HG03066 (cell line): ENCODE data around the gene TUB.

ENCODE experiments used
- ATAC-seq: cut with Tn5 transposase; IDR thresholded peaks from one replicate; pipeline ENCODE4 v1.9.1; 2021; ENCODE audit warnings: low read depth; ENCODE audit not compliant: unreplicated experiment

The TUB gene

DNA sequence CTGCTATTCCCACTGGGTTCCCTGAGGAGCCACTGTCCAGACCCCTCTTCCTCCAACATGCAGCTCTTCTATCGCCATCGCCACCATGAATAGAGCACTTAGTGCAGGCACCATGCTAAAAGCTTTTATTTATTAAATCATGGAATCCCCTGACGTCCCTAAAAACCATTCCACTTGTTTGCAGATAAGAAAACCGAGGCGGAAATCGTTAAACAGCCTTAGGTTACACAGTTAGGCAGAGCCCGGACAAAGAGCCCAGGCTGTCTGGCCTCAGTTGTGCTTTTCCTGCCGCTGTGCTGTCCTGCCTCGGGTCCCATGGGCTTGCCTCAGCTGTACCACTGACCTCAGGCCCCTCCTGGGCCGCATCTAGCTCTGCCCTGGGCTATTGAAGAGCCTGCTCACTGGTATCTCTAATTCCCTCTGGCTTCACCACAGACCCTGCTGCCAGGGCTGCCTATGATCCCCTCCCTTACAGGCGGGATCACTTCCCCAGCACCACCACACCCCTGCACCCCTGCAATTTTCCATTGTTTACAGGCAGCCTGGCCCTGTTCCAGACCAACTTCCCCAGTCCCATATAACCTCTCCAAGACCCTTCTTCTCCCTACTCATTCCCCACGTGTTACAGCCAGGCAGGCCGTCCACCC is 13.0 kb upstream of the TUB start:
- ATAC-seq, result no peak

DNA sequence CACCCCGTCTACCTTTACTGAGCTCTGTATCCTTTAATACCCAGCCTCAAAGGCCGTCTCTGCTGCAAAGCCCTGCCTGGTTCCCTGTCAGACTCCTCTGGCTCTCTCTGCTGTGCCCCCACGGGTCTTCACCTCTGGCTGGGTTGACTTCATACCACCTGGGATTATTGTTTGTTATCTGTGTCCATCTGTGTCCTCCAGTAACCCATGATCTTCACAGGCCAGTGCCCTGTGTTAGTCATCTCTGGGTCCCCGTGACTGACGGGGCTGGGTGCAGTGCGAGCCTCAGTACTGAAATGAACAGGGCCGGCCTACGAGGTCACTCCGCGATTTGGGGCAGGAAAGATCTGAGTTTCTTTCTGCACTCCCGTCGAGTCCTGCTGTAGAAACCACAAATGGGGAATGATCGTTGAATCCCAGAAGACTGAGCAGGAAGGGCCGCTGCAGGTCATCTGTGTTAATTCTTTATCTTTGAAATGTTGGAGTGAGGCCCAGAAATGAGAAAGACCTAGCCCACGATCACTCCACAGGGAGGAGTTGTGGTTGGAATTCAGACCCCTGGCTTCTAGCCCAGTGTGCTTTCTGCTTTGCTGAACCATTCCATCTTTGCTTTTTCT is 12.3 kb upstream of the TUB start:
- no peak for ATAC-seq

DNA sequence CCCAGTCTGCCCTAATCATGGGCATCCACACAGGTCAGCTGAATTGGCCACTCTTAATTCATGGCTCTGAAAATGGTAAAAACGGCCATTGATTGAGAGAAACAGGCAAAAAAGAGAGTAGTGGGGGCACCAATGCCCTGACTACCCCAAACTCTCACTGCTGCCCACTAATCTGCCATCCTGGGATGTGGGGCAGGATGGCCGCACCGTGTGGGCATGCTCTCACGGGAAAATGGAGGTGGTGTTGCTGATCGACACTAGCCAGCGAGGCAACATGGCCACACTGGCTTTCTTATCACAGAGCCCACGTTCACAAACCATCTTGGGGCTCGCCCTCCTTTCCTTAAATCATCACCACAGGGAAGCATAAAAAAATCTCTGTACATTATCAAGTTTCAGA is 11.2 kb upstream of the TUB start:
- ATAC-seq, result no peak

DNA sequence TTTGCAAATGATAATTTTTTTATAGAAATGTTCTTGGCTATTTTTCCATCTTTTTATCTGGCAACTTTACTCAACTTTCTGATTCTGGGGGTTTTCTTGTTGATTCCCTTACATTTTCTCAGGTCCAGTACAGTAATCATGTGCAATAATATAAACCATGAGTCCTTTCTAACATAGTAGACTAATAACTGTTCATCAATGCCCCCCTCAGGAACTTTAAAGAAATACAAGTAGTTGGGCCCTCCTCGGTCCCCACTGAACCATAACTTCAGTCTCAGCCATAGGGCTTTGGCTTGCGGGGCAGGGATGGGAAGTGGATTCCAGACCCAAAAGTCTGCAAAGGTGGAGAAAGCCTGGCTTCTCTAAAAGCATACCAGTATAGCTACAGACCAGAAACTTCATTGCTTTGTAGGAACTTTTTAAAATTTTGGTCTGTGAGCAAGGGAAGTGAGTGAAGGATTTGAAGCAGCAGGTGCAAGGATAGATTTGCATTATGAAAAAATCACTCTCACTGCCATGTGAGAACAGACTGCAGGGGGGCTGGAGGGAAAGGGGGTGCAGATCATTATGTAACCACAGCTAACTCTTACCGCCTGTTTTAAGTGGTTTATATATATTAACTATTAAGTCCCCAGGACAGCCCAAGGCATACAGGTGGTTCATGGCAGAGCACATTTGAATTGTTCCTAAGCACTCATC is 10.4 kb upstream of the TUB start:
- no peak for ATAC-seq

DNA sequence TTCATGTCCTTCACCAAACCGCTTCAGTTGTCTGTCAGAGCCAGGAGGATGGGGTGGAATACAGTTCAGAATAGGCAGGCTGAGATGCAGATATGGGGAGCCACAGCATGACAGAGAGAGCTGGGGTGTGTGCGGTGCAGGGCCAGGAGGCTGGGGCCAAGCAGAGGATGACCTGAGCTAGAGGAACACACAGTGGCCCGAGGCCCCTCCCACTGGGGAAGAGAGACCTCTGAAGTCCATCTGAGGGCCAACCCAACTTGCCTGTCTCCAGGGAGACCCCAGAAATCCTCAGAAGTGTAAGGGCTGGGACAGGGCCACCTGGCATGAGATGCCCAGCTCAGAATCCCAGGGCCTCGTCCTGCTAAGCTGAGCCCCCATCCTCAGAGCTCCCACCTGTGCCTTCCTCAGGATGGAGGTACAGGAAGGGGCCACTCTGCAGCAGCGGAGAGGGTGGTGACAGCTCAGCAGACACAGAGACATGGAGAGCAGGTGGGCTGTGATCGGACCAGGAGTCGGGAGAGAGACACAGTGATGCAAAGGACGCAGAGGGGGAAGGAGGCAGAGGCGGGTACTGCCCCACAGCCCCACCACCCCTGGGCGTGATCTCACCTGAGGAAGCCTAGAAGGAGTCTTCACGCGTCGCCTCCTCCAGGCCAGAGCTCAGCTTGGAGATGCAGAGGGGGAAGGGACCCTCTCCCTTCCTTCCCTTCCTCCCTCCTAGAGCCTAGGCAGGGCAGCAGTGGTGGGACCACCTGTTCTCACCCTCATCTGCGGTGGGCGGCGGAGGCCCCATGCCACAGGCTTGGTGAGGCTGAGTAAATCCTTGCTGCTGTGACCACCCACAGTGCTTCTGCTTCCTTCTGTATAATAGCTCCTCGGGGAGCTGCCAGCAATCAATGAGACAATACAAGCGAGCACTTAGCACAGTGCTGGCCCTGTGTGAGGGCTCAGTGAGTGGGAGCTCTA is 9.1 kb upstream of the TUB start:
- no peak for ATAC-seq

DNA sequence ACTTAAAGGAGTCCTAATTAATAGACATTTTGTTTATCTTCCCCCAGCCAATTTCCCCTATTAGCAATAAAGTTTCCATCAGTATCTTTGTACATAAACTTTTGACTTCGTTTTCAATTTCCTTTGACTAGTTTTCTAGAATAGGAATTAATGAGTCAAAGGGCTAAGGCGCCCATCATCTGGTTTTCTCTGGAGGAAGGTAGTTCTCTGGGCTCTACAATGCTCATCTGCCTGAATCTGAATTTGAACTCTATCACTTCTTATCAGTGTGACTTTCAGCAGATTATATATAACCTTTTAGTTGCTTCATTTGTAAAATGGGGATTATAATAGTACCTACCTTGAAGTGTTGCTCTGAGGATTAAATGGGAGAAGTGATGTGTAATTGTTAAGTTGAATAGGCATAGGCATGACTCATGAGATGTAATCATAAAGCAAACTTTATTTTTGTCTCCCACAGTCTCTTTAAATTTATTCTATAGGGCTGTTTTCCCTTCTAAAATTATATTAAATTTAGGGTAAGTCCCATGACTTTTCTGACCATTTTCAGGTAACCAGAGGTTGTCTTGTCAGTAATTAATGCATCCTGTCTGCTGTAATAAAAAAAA is 5.8 kb upstream of the TUB start:
- ATAC-seq, result no peak

DNA sequence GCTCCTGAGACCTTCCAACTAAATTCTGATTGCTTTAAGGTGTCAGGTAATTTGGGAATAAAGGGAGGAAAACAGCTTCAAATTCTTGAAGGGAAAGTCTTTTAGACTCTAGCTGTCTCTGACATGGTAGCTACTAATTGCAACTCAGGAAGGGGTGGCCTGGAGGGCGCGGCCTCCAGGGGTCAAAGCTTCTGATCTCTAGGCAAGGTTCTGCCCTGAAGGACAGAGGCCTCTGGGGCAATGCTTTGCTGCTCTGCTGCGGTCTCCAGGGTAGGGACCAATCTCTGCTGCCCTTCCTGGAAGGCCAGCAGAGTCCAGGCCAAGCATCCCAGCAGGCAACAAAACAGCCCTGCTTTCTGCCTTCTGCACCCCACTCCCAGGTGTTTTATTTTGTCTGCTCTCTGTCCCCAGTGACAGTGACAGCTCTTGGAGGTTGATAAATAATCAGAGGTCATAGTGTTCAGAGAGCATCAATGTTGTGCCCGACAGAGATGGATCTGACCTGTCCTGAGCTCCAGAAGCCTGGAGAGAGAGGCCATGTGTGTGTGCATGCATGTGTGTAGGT is 1.8 kb upstream of the TUB start:
- ATAC-seq, result no peak

DNA sequence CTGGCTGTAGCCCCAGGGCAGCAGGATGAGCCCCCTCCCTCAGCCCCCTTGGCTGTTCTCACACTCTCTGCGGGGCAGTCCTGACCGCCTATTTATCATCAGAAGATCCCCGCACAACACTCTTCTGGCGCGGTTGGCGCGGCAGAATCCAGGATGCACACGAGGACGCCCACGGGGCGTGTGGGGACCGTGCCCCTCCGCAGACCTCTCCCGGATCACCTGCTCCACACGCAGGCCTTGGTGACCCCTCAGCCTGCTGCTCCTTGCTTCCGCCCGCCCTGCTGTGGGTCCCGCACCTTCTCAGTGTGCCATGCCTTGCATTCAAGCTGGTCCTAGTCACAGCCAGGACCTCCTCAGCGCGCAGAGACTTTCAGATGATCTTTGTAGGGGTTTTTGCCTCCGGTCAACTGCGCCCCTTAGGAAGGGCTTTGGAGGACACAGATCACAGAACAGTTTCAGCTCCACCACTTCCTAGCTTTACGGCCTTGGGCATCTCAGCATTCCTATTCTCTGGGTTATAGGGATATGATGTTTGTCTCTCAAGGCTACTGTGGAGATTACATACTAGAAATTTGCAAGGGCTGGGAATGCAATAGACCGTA is 841 bp upstream of the TUB start:
- ATAC-seq, result no peak

DNA sequence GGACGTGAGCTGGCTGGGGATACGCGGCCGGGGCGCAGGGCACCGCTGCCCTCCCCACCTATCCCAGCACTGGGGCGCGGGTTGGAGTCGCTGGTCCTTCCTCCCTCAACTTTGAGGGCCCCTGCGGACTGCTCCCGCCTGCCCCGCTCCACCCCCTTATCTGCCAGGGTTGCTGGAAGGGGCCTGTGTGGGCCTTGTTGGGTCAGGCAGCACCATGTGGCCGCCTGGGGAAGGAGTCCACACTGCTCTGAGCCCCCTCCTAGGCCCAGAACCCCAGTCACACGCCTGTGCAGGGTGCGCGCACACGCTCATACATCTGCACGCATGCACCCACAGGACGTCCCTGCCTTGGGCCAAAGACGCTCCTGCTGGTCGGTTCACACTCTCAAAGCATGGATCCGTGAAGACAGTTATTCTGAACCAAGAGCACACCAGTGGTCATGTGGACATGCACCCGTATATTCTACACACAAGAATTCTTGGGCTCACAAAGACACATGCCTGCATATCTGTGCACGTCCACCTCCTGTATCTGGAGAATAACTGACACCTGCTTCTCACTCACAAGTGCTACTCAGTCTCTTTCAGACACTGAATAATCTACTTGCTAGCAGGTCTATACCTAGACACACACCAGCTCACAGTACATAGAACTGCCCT is 710 bp downstream of the TUB start:
- ATAC-seq, result no peak

DNA sequence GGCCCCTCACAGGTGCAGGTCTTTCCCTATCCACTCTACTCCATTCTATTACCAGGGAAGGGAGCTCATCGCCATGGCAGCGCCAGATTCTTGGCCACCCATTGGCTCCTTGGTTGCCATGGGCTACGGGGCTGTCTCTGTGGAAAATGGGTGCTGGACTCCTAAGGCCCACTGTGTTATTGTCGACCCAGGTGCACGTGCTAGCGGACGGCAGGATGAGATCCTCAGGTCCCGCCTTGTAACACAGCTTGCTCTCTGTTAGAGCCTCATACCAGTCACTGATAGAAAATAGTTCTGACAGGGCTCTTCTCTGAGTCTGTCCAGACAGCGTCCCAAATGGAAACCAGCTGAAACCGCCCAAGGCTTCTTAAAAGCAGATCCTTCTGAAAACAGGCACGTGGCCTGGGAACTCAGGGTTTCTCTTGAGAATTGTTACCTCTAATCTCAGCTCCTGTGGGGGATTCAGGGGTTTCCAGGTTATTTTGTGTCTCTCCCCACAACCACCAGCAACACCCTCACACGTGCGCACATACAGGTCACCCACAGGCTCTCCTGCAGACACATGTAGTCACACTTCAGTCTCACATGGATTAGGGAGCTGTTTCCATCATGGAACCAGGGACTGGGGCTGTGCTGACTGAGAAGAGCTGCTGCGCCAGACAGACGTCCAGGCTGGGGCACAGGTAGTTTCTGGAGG is 1.5 kb downstream of the TUB start:
- ATAC-seq, result no peak

DNA sequence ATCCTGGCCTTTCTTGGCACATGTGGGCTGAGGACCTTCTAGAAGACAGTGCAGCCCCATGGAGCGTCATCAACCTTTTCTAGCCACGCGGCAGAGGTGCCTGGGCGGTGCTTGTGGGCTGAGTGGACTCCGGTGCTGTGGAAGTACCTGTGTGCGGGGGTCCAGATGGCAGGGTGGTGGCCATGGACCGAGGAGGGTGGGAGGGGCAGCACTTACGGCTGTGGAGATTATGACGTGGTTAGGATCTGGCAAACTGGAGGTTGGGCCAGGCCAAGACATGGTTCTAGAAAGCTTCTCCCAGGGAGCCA is 2.0 kb downstream of the TUB start:
- no peak for ATAC-seq

DNA sequence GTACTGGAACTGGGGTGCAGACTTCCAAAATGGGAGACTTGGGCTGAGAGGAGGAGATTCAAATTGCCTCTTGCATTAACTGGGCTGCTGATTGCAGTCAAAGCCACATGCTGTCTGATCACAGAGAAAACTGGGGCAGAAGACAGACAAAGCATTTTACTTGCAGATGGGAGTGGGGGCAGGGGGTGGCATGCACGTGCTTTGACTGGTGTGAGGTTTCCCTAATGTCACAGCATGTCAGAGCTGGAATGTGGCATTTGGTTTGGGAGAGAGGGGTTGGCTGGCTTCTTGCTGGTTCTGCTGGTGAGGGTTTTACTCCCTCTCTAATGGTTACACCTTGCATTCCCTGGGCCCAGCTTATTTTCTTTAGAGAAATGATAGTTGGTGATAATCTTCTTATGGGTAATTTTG is 2.9 kb downstream of the TUB start:
- no peak for ATAC-seq

DNA sequence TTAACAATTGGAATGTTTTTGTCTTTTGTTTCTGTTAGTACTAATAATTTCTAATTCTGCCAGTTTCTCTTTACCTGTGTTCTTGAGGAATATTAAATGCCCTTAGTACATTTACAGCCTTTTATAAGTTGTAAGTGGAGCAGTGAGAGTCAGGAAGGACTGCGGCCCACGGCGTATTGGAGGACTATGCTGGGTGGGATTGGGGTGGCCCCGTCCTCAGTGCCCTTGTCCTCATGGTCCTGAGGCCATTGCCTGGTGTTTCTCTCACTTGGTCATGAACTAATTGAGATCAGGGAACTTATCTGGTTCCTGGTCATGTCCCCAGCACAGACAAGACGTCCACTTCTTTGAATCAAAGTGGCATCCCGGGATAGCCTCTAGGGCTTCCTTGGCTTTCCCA is 3.3 kb downstream of the TUB start:
- no peak for ATAC-seq

DNA sequence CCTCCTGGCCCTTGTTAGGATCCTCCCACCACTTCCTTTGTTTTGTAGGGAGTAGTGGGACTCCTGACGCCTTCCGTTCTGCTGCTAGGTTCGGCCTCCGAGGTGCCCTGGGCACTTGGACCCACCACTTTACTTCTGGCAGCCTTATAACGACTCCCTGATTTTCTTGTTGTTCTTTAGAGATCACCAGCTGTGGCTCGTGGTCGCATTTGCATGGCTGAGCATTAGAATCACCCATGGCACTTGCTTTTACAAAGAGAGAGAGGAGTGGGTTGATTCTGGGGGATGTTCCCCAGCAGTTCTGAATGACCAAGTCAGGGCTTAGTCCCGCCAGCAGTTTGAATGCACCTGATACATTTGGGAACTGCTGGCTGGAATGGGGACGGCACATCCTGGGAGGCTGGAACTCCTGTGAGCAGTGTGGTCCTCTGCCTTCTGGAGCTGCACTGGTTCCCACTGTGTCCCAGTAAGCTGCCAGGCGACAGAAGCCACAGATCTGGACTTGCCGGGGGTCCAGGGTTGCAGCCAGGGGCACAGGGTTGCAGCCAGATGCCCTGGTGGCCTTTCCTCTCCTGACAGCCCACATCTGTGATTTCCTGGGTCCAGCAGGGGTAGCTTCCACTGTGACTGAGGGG is 4.1 kb downstream of the TUB start:
- no peak for ATAC-seq

DNA sequence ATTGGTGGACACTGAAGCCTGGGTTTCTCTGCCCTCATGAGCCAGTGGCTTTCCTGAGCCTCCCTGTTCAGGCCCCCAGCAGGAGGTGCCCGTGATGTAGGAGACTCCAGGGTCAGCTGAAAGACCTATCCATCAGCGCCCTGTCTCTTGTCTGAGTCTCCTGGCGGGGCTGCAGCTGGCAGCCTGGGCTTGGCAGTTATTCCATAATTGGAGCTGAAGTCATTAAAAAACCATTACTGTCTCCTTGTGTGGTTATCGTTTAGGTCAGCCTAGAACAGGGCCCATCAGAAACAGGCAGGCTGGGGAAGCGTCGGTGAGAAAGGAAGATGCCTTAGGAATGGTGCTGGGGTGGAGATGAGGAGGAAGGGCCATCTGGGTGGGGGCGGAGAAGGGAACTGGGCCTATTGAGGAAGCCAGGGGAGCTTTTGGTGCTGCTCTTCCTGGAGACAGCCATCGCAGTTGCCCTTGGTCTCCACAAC is 5.0 kb downstream of the TUB start:
- no peak for ATAC-seq

DNA sequence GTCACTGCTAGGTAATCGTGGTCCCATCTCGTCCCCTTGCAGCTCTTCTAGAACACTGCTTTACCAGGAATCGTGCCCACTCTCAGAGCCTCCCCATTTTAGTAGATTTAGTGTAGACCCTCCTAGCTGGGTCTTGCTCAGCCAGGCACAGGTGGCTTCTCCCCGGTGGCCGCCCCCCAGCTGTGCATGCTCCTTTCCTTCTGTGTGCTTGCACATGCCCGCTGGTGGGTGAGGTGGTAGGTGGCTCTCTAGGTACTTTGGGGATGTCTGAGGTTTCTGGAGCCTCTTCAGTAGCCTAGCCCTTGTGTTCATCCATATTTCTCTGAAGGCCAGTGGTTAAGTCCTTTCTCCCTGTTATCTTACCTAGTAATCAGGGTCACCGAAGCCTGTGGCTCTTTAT is 5.6 kb downstream of the TUB start:
- no peak for ATAC-seq

DNA sequence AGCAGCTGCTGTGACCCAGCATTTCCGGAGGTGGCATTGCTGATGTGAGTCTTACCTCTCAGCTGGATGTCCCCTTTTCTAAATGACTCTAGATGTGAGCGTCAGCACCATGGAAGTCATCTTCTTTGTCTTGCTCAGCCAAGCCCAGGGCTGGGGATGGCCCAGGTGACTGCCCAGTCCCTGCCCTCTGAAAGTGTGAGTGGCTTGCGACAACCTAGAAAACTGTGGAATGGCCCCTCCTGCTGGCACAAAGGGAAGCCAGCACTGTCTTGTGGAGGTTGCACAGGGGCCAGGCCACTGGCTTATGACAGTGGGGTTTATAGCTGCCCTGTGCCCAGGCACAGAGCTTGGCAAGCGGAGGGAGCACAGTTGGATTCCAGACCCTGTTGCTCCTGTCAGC is 6.2 kb downstream of the TUB start:
- ATAC-seq, result no peak

DNA sequence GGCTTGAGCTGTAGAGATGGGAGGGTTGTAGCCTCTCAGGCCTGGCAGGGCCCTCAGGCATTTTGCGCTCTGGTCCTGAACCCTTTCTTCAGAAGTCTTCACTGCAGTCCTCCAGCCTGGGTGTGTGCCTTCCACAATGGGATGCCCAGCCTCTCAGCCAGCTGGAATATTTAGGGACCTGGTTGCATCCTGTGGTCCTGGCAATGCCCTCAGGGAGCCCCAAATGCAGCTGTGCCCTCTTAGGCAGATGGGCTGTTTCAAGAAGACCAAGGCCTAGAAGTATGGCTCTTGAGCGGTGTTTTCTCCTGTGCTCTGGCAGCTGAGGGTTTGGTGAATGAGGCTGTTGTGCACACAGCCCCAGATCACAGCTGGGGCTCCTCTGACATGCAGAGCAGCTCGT is 6.7 kb downstream of the TUB start:
- no peak for ATAC-seq
